HG02852 (cell line): ENCODE measurements around the gene INTS12.
A peak's percentile ranks its signal among the peaks of the same experiment; 100 is the strongest.
"Not testable (repeated sequence)": the region's sequence is repeated elsewhere in the genome, so short reads cannot be mapped to it uniquely, and the experiment has no call there.

Experiments
- ATAC-seq: cut with Tn5 transposase; IDR thresholded peaks from one replicate; pipeline ENCODE4 v1.9.1; 2021; ENCODE audit warnings: mild to moderate bottlenecking, moderate library complexity; ENCODE audit not compliant: unreplicated experiment

Gene INTS12

GRCh38 chr4:105708181-105709080 is at the start of gene INTS12, which contains the start of gene GSTCD:
Gene INTS12 (minus strand): TSS chr4:105708689. CDS start chr4:105700005, 8,684 bp downstream.
Gene GSTCD (plus strand): TSS chr4:105708784. CDS start chr4:105717614, 8,830 bp downstream.
- peak; percentile 76 for ATAC-seq

DNA sequence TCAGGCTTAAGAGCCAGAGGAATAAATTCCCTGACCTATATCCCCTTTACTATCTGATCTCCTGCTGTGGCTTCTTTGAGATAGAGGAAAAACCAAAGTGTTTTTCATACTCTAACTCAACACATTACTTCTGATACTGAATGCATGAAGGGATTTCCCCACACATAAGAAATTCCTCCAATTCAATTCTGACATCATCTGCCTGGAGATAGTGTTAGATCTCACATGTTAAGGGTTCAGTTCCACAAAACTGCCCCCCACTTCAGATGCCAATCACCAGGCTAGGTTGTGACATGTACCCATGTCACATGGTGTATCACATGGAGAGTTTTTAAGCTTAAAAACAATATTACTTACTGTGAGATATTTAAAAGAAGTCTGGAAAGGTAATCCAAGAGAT is 46.9 kb upstream of the INTS12 start:
- ATAC-seq: no peak

DNA sequence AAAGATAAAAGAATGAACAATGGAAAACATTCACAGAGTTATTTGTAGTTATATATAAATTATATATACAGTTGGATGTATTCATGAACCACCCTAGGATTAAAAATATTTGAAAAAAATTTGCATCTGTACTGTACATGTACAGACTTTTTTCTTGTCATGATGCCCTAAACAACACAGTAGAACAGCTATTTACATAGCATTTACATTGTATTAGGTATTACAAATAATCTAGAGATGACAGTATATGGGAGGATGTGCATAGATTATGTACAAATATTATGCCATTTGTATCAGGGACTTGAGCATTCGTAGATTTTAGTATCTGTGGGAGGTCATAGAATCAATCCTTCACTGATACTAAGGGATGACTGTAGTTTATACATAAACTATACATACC is 44.9 kb upstream of the INTS12 start:
- ATAC-seq: no peak

DNA sequence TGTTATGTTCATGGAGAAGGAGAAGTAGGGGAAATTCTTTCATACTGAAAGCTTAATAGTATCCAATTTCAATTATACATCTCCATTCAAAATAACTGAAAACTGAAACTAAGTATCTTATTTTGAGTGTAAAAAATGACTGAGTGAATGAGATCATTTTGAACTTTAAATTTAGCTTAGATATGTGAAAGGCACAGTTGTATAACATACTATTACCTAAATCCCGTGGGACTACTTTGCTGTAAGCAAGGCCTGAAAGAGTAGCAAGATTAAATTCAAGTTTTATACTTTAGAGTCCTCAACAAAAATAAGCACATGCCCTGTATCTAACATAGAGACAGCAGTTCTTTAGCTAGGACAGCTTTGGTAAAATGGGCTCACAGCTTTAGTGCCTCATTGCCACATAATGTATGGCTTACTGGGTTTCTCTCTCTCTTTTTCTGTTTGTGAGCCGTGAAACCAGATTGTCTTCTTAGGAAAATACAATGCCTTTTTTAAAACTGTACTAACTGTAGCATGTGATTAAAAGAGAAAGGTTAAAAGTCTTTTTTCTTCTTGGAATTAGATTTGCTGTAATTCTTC is 43.3 kb upstream of the INTS12 start:
- ATAC-seq: peak; percentile 44

- no peak for ATAC-seq
These were observed 39.7 kb upstream of the INTS12 start for GRCh38 chr4:105748222-105748621.

DNA sequence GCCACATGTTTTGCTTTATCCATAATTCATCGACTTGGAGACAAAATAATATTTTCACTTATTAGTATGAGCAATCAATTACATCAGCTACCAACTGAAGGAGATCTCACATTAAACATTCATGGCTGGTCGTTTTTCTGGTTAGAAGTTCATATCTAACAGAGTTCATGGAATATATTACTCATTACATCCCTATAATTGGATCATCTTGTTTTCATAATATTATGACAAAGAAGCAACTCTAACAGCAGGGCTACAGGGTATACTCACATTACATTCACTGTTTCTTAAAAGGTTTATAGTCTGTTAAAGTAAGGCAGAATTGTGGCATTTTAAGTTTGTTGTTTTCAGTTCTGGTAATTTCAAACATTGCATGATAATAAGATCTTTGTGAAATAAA is 33.1 kb upstream of the INTS12 start:
- no peak for ATAC-seq

- ATAC-seq: not testable (repeated sequence)
These were observed 26.7 kb upstream of the INTS12 start for GRCh38 chr4:105735217-105735616.

DNA sequence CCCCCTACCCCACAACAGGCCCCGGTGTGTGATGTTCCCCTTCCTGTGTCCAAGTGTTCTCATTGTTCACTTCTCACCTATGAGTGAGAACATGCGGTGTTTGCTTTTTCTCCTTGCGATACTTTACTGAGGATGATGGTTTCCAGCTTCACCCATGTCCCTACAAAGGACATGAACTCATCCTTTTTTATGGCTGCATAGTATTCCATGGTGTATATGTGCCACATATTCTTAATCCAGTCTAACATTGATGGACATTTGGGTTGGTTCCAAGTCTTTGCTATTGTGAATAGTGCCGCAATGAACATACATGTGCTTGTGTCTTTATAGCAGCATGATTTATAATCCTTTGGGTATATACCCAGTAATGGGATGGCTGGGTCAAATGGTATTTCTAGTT is 21.4 kb upstream of the INTS12 start:
- not testable (repeated sequence) for ATAC-seq

- ATAC-seq: no peak
These were observed 17.1 kb upstream of the INTS12 start for GRCh38 chr4:105725623-105726022.

DNA sequence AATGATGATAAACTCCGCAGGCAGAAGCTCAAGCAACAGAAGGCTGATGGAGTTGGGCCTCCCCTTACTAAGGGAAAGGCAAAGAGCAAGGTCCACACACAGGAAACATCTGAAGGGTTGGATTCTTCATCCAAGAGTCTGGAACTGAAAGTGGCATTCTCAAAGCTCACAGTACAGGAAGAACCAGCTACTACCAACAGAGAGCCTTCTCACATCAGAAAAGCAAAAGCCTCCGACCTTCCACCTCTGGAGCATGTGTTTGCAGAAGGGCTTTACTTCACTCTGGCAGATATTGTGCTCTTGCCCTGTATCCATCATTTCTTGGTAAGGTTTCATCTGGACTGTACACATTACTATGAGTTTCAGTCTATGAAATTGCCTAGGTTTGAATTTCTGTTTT is 10.7 kb upstream of the INTS12 start:
- ATAC-seq: no peak

- ATAC-seq: no peak
These were observed 7.3 kb upstream of the INTS12 start for GRCh38 chr4:105715692-105716278.

DNA sequence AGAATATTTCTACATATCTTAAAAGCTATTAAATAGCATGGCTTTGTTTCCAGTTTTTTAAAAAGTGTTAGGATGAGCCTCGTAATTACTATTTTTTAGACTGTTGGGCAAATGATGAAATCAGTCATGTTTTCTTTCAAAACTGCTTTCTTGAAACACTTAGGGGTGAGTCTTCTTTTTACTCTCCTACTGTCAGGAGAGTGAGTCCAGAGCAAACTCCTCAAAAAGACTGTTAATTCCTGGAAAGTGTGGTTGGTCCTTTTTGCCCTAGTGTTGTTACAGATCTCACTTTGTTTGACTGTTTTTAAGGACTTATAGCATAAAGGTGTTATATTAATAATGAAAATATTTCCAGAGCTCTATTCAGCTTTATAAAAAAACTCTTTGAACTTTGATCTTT is 6.4 kb upstream of the INTS12 start:
- ATAC-seq: no peak

- peak; percentile 56 for ATAC-seq
These were observed 5.6 kb upstream of the INTS12 start for GRCh38 chr4:105714071-105714521.

DNA sequence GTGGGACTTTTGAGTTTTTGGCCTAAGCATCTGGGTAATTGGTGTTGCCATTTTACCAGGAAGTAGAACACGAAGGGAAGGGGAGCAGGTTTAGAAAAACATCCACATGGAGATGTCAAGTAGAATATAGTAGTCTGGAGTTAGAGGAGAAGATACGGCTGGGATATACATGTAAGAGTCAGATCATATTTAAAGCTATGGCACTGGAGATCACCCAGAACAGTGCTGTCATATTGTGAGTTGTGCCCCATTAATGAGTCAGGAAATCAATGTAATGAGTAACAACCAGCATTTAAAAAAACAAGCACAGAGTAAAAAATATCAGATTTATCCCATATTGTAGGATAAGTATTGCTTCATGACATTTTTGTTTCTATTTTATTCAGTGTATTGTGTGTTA is 4.3 kb upstream of the INTS12 start:
- ATAC-seq: no peak

DNA sequence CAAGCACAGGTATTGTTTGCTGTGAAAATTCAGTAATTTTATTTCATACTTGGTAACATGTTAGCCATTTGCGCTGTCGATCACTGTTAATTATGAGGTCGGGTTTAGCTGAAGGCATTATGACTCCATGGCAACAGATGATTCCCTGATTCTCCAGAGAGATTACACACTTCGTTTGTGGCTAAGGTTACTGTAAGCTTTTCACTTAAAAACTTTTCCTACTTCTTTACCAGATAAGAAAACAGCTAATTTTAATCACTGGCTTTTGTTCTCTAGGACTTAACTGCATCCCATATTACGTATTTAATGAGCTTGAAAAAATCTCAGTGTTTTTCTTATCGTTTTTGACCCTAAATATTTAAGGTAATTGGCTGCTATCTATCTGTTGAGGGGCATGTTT is 2.2 kb upstream of the INTS12 start:
- ATAC-seq: no peak

DNA sequence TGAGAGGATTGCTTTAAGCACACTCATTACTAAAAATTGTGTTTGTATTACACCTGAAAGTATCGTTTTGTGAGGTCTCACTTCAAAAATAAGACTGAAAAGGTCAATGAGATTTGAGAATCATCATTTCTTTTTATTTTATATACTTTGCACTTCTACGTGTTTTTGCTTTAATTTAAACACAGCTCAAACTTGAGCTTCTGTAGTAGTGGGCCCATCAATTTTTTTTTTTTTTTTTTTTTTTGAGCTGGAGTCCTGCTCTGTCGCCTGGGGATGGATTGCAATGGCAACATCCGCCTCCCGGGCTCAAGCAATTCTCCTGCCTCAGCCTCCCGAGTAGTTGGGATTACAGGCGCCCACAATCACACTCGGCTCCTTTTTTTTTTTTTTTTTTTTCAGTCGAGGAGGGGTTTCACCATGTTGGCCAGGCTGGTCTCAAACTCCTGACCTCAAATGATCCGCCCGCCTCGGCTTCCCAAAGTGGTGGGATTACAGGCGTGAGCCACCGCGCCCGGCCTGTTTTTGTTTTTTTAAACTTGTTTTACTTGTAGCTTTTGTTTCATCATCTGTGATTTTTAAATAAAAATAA is 1.6 kb upstream of the INTS12 start:
- ATAC-seq: no peak

DNA sequence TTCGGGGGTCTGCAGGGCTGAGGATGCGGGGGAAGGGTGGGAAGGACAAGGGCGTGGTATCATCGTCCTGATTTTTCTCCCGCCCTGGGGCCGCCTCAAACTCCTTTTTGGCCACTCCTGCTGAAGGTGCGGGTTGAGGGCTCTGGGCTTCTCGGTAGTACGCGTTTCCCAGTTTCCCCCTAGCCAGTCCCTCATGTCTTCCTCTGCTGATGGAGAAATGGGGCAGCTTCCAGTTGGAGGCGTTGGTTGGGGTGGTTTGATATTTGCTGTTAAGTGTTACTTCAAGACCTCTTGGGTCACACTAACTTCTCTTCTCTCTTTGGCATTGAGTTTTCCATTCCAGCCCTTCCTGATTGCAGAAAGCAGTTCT is 577 bp upstream of the INTS12 start:
- ATAC-seq: peak; percentile 34

GRCh38 chr4:105707782-105708180 is 708 bp downstream of the INTS12 start:
- no peak for ATAC-seq

- no peak for ATAC-seq
These were observed 9.9 kb downstream of the INTS12 start for GRCh38 chr4:105698607-105699006.

GRCh38 chr4:105695832-105696231 is 12.7 kb downstream of the INTS12 start:
- ATAC-seq: not testable (repeated sequence)

DNA sequence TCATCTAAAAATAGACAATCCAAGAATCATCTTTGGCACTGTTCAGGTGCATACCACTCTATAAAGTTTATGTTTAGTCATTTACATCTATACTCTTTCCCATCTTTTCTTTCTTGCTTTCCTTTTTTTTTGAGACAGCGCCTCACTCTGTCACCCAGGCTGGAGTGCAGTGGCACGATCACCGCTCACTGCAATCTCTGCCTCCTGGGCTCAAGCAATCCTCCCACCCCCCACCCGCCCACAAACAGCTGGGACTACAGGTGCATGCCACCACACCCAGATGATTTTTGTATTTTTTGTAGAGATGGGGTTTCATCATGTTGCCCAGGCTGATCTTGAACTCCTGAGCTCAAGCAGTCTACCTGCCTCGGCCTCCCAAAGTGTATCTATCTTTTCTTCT is 13.7 kb downstream of the INTS12 start:
- not testable (repeated sequence) for ATAC-seq
